GM23248 (cell line): ENCODE data around the gene CENPU.

Experiments used
- EZH2 ChIP-seq: fragments of 200-600 bp; sonication (generic); IDR thresholded peaks from 2 replicates; pipeline ENCODE4 v1.6.1; 2018; ENCODE audit warnings: antibody characterized with exemption, mild to moderate bottlenecking; ENCODE audit not compliant: insufficient read depth, poor library complexity, severe bottlenecking
- EZH2phosphoT487 ChIP-seq: fragments of 200-600 bp; sonication (generic); IDR thresholded peaks from 2 replicates; pipeline ENCODE4 v1.6.1; 2018; ENCODE audit warnings: antibody characterized with exemption, moderate library complexity, mild to moderate bottlenecking, low read depth; ENCODE audit not compliant: insufficient read depth

GRCh38 chr4:184744236-184744635 lies 10.3 kb upstream of the CENPU start:
- TF ChIP-seq EZH2phosphoT487: no peak
- TF ChIP-seq EZH2: no peak
